ENCODE data around the gene MARCHF6. TPM values are rescaled to one million over a fixed set of nuclear protein-coding genes. Genes with fewer than 3 reads are reported as not detected.
"Not testable (repeated sequence)": the region's sequence is repeated elsewhere in the genome, so short reads cannot be mapped to it uniquely, and the experiment has no call there.

MARCHF6 gene
- polyA plus RNA-seq, 1 donor from 2014 or later, result 39.3 TPM

GRCh38 chr5:10372726-10373709 lies 19.5 kb downstream of the MARCHF6 start:
- H3K4me3 Mint-ChIP-seq, result peak overlapping the region in 2 of 4 donors; percentile 37 to 63
- no peaks in the 10 kb centered on the region for H3K27me3 Mint-ChIP-seq
- peak overlapping the region in 2 of 3 donors; percentile 21 to 63 for H3K27ac Mint-ChIP-seq
- H3K36me3 Mint-ChIP-seq, result no peaks in the 10 kb centered on the region
- H3K4me1 Mint-ChIP-seq, result peaks cover 39 to 60% (median 42%) of the 10 kb centered on the region in 3 donors
- no peaks in the 10 kb centered on the region for H3K9me3 Mint-ChIP-seq

- Mint-ChIP-seq H3K27ac (no peak overlapping the region), H3K27me3 (no peaks in the 10 kb centered on the region), H3K9me3 (no peaks in the 10 kb centered on the region), H3K4me1 (peaks cover 34 to 52% (median 40%) of the 10 kb centered on the region in 3 donors), H3K4me3 (no peak overlapping the region), H3K36me3 (no peaks in the 10 kb centered on the region)
These were observed 20.8 kb downstream of the MARCHF6 start for GRCh38 chr5:10374046-10375022.

GRCh38 chr5:10375146-10375545 lies 21.7 kb downstream of the MARCHF6 start:
- H3K36me3 Mint-ChIP-seq, H3K9me3 Mint-ChIP-seq, H3K4me3 Mint-ChIP-seq, H3K27me3 Mint-ChIP-seq, H3K27ac Mint-ChIP-seq: not testable (repeated sequence)
- H3K4me1 Mint-ChIP-seq, result peaks cover 30 to 47% (median 40%) of the 10 kb centered on the region in 3 donors

- Mint-ChIP-seq H3K27ac (no peak overlapping the region), H3K27me3 (no peaks in the 10 kb centered on the region), H3K9me3 (no peaks in the 10 kb centered on the region), H3K4me3 (no peak overlapping the region), H3K36me3 (peaks cover 4% of the 10 kb centered on the region), H3K4me1 (peaks cover 21 to 40% (median 38%) of the 10 kb centered on the region in 3 donors)
These were observed 23.0 kb downstream of the MARCHF6 start for GRCh38 chr5:10376544-10376943.

- peaks cover 19 to 40% (median 35%) of the 10 kb centered on the region in 3 donors for H3K4me1 Mint-ChIP-seq
- no peak overlapping the region for H3K4me3 Mint-ChIP-seq
- H3K27ac Mint-ChIP-seq, result no peak overlapping the region
- H3K27me3 Mint-ChIP-seq, result no peaks in the 10 kb centered on the region
- H3K36me3 Mint-ChIP-seq, result peaks cover 6% of the 10 kb centered on the region
- H3K9me3 Mint-ChIP-seq, result no peaks in the 10 kb centered on the region
These were observed 23.6 kb downstream of the MARCHF6 start for GRCh38 chr5:10377081-10377480.

GRCh38 chr5:10381803-10382202 lies 28.3 kb downstream of the MARCHF6 start:
- H3K36me3 Mint-ChIP-seq, result peaks cover 7% of the 10 kb centered on the region
- H3K9me3 Mint-ChIP-seq, result no peaks in the 10 kb centered on the region
- H3K27ac Mint-ChIP-seq, result no peak overlapping the region
- peaks cover 8 to 25% (median 8%) of the 10 kb centered on the region in 3 donors for H3K4me1 Mint-ChIP-seq
- H3K4me3 Mint-ChIP-seq, result no peak overlapping the region
- no peaks in the 10 kb centered on the region for H3K27me3 Mint-ChIP-seq

- H3K27me3 Mint-ChIP-seq, result no peaks in the 10 kb centered on the region
- peaks cover 0 to 13% (median 2%) of the 10 kb centered on the region in 3 donors for H3K4me1 Mint-ChIP-seq
- no peak overlapping the region for H3K27ac Mint-ChIP-seq
- H3K36me3 Mint-ChIP-seq, result peaks cover 7% of the 10 kb centered on the region
- no peak overlapping the region for H3K4me3 Mint-ChIP-seq
- H3K9me3 Mint-ChIP-seq, result no peaks in the 10 kb centered on the region
These were observed 31.0 kb downstream of the MARCHF6 start for GRCh38 chr5:10384483-10384882.

GRCh38 chr5:10387690-10388089 lies 34.2 kb downstream of the MARCHF6 start:
- peaks cover 2% of the 10 kb centered on the region for H3K36me3 Mint-ChIP-seq
- H3K27ac Mint-ChIP-seq, result no peak overlapping the region
- peaks cover 0 to 7% (median 0%) of the 10 kb centered on the region in 3 donors for H3K4me1 Mint-ChIP-seq
- no peak overlapping the region for H3K4me3 Mint-ChIP-seq
- H3K9me3 Mint-ChIP-seq, result no peaks in the 10 kb centered on the region
- no peaks in the 10 kb centered on the region for H3K27me3 Mint-ChIP-seq

GRCh38 chr5:10391130-10391529 lies 37.6 kb downstream of the MARCHF6 start:
- Mint-ChIP-seq H3K4me1 (no peaks in the 10 kb centered on the region), H3K4me3 (no peak overlapping the region), H3K27me3 (no peaks in the 10 kb centered on the region), H3K9me3 (no peaks in the 10 kb centered on the region), H3K36me3 (peaks cover 2% of the 10 kb centered on the region), H3K27ac (no peak overlapping the region)

- not testable (repeated sequence) for H3K27ac Mint-ChIP-seq, H3K36me3 Mint-ChIP-seq, H3K9me3 Mint-ChIP-seq, H3K4me3 Mint-ChIP-seq, H3K27me3 Mint-ChIP-seq, H3K4me1 Mint-ChIP-seq
These were observed 39.3 kb downstream of the MARCHF6 start for GRCh38 chr5:10392567-10393328.

GRCh38 chr5:10393491-10393890 lies 40.0 kb downstream of the MARCHF6 start:
- H3K36me3 Mint-ChIP-seq, result peaks cover 2% of the 10 kb centered on the region
- no peak overlapping the region for H3K4me3 Mint-ChIP-seq
- H3K4me1 Mint-ChIP-seq, result peaks cover 0 to 2% (median 0%) of the 10 kb centered on the region in 3 donors
- no peaks in the 10 kb centered on the region for H3K27me3 Mint-ChIP-seq
- H3K27ac Mint-ChIP-seq, result no peak overlapping the region
- H3K9me3 Mint-ChIP-seq, result no peaks in the 10 kb centered on the region

GRCh38 chr5:10396552-10396951 lies 43.1 kb downstream of the MARCHF6 start:
- H3K36me3 Mint-ChIP-seq, result peaks cover 2% of the 10 kb centered on the region
- H3K27ac Mint-ChIP-seq, result no peak overlapping the region
- H3K27me3 Mint-ChIP-seq, result no peaks in the 10 kb centered on the region
- no peaks in the 10 kb centered on the region for H3K9me3 Mint-ChIP-seq
- peaks cover 0 to 2% (median 0%) of the 10 kb centered on the region in 3 donors for H3K4me1 Mint-ChIP-seq
- no peak overlapping the region for H3K4me3 Mint-ChIP-seq

- Mint-ChIP-seq H3K4me1 (peaks cover 0 to 2% (median 1%) of the 10 kb centered on the region in 3 donors), H3K27me3 (no peaks in the 10 kb centered on the region), H3K27ac (no peak overlapping the region), H3K36me3 (no peaks in the 10 kb centered on the region), H3K9me3 (no peaks in the 10 kb centered on the region), H3K4me3 (no peak overlapping the region)
These were observed 46.3 kb downstream of the MARCHF6 start for GRCh38 chr5:10399839-10400238.

GRCh38 chr5:10400411-10400810 lies 46.9 kb downstream of the MARCHF6 start:
- H3K9me3 Mint-ChIP-seq, result no peaks in the 10 kb centered on the region
- no peaks in the 10 kb centered on the region for H3K36me3 Mint-ChIP-seq

More at GRCh38 chr5:10400411-10400810, 46.9 kb downstream of the MARCHF6 start:
- Mint-ChIP-seq H3K27ac (peak overlapping the region in 1 of 3 donors; percentile 8), H3K27me3 (no peaks in the 10 kb centered on the region), H3K4me3 (no peak overlapping the region), H3K4me1 (peaks cover 0 to 2% (median 1%) of the 10 kb centered on the region in 3 donors)
